ENCODE data around the gene LRAT. TPM values are rescaled to one million over a fixed set of nuclear protein-coding genes. Genes with fewer than 3 reads are reported as not detected.

Gene LRAT
- total RNA-seq, result under 0.01 TPM in 1 of 2 replicates, not detected in the other

GRCh38 chr4:154743683-154744340, at the start of gene LRAT:
TSS of gene LRAT (plus strand) at chr4:154744000. CDS start at chr4:154744327, 327 bp downstream.

DNA sequence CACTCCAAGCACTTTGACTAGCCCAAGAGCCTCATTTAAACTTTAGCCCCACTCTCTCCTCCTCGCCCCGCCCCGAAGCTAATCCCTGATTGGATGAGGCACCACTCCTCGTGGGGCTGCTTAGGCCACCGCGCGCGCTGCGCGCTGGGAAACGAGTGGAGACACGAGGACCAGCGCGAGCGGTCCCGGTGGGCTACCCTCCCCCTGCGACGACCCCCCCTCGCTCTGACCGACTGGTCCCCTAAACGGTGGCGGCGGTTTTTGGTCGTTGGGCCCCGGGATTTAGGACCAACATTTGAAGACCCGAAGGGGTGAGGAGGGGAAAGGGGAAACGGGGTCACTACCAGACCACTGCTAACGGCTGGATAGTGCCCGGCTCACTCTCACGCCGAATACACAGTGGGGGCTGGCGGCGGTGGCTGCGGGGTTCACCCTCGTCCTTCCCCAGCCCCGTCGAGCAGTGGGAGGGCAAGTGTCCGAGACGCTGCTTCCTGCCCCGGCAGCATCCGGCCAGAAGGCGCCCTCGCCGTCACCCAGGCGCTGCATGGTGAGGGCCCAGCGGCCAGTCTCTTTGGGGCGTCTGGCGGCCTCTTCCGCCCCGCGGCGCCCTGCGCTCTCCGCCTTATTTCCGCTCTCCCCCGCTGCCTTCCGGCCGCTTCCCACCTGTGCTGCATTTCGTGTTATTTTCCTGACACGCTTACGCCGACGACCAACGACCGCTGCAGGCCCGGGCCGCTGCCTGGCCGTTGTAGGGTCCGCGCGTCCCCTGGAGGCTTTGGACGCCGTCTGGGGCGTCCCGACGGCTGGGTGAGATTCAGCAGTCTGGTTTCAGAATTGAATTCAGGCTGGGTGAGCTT, 37.6 kb downstream of the LRAT start, which contains the start of gene RBM46:
TSS of gene RBM46 (plus strand) at position 147 of the 857 bp plus-strand sequence. CDS start 15,481 bp downstream, outside the sequence.

Other genes starting within 250 kb of the LRAT start
- gene PLRG1, start 193.6 kb upstream of the LRAT start, total RNA-seq, result 65.9 and 66.5 TPM in 2 replicates
- gene FGB, start 181.0 kb upstream of the LRAT start, total RNA-seq, result not detected in 2 replicates
- not detected in 2 replicates for gene FGA, start 153.3 kb upstream of the LRAT start, total RNA-seq
- not detected in 2 replicates for gene FGG, start 131.3 kb upstream of the LRAT start, total RNA-seq
- gene RBM46, start 37.3 kb downstream of the LRAT start, total RNA-seq, result not detected in 2 replicates

Data from endothelial cell of coronary artery (primary cell).